K562 (cell line): ENCODE measurements around the gene SSH3. TPM values are rescaled to one million over a fixed set of nuclear protein-coding genes. Genes with fewer than 3 reads are reported as not detected.

Experiments used
- ATAC-seq: fragments of 200-7000 bp; cut with Tn5 transposase; 3 replicates; pipeline ENCODE4 v1.9.1; 2020; ENCODE audit warnings: moderate library complexity
- BruUV-seq: library from RNA; stranded (reverse); fragments of 400-500 nt; replicated peaks from 2 replicates; lab custom pipeline; 2021; lab: Mats Ljungman, UMichigan
- CTCF ChIA-PET: fragments of 300-600 bp; formaldehyde crosslinking; extraction: SDS; loops from one replicate; lab custom pipeline; 2021; ENCODE audit warnings: low intra/inter-chr PET ratio; lab: Yijun Ruan, JAX
- POLR2A ChIA-PET: fragments of 300-600, 350-650 bp; sonication (Branson Sonifier 250); formaldehyde crosslinking; extraction: SDS; loops from one replicate; lab custom pipeline; 2021; ENCODE audit warnings: antibody characterized with exemption, inconsistent platforms; lab: Yijun Ruan, JAX
- DNase-seq, 4 experiments: peaks; one replicate each; pipeline versions ENCODE4 v3.0.0 to v3.0.0-alpha.2; 2011 to 2018; ENCODE audit warnings: low spot score in 3 of 4, mixed read lengths in 3 of 4; ENCODE audit errors: extremely low read depth in 1 of 4
- FAIRE-seq: peaks from 2 replicates; lab custom pipeline; 2011; peaks lifted over from hg19 to GRCh38; lab: Jason Lieb, UNC
- H2AFZ ChIP-seq: 2 replicates; pipeline ENCODE4 v1.6.0; 2011; ENCODE audit warnings: low read depth, low read length, control low read depth, inconsistent platforms
- H3K27ac ChIP-seq: fragments of 200-600 bp; 3 replicates; pipeline ENCODE4 v1.8.0; 2011; ENCODE audit warnings: low read depth, mild to moderate bottlenecking, control low read depth, inconsistent platforms, low read length, moderate library complexity, mixed read lengths; ENCODE audit errors: extremely low read depth
- H3K27me3 ChIP-seq, 2 experiments: fragments of 300-600 bp in 1 of 2; 2 replicates in 1 of 2; 3 replicates in 1 of 2; pipeline versions ENCODE4 v1.6.0 to v1.8.0; 2011; ENCODE audit warnings: inconsistent platforms in 2 of 2, low read length in 2 of 2, mild to moderate bottlenecking in 1 of 2, mixed read lengths in 1 of 2, moderate library complexity in 1 of 2; ENCODE audit not compliant: control insufficient read depth in 2 of 2, insufficient read depth in 2 of 2
- H3K36me3 ChIP-seq: fragments of 300-600 bp; 3 replicates; pipeline ENCODE4 v1.8.0; 2011; ENCODE audit warnings: mild to moderate bottlenecking, low read length, inconsistent platforms; ENCODE audit not compliant: control insufficient read depth, insufficient read depth
- H3K4me1 ChIP-seq, 2 experiments: fragments of 200-600 bp in 1 of 2; replicated peaks in 1 of 2; 2 replicates in 1 of 2; 3 replicates in 1 of 2; pipeline versions ENCODE4 v1.5.1 to v1.8.0; 2011; ENCODE audit warnings: inconsistent platforms in 2 of 2, low read length in 2 of 2, mild to moderate bottlenecking in 1 of 2, mixed read lengths in 1 of 2, moderate library complexity in 1 of 2; ENCODE audit not compliant: control insufficient read depth in 2 of 2, insufficient read depth in 2 of 2
- H3K4me2 ChIP-seq: 2 replicates; pipeline ENCODE4 v1.6.1; 2011; ENCODE audit warnings: low read length, control low read depth, inconsistent platforms, mixed read lengths; ENCODE audit not compliant: insufficient read depth
- H3K4me3 ChIP-seq: fragments of 200-600 bp; sonication (generic), shearing (Covaris generic); 2 replicates; pipeline ENCODE4 v1.5.1; 2016; ENCODE audit warnings: control low read depth, inconsistent platforms
- H3K79me2 ChIP-seq: fragments of 200-600 bp; 3 replicates; pipeline ENCODE4 v1.8.0; 2011; ENCODE audit warnings: low read length, inconsistent platforms; ENCODE audit not compliant: control insufficient read depth, insufficient read depth
- H3K9ac ChIP-seq, 2 experiments: 2 replicates each; pipeline versions ENCODE4 v1.6.0 to v1.6.1; 2011; ENCODE audit warnings: low read depth in 2 of 2, low read length in 2 of 2, control low read depth in 1 of 2, inconsistent platforms in 1 of 2, mild to moderate bottlenecking in 1 of 2, mixed read lengths in 1 of 2; ENCODE audit not compliant: insufficient read depth in 1 of 2
- H3K9me1 ChIP-seq: one replicate; pipeline ENCODE4 v1.6.0; 2011; ENCODE audit warnings: inconsistent platforms, mild to moderate bottlenecking, low read length, moderate library complexity; ENCODE audit not compliant: control insufficient read depth, insufficient read depth
- H3K9me3 ChIP-seq: replicated peaks from 2 replicates; pipeline ENCODE4 v1.5.1; 2011; ENCODE audit warnings: low read depth, low read length, inconsistent platforms; ENCODE audit not compliant: control insufficient read depth, insufficient read depth
- H4K20me1 ChIP-seq: replicated peaks from 2 replicates; pipeline ENCODE4 v1.6.1; 2011; ENCODE audit warnings: low read length, inconsistent platforms, mixed read lengths; ENCODE audit not compliant: control insufficient read depth, insufficient read depth
- CTCF ChIP-seq, 3 experiments: IDR thresholded peaks in 2 of 3; conservative IDR thresholded peaks in 1 of 3; 2 replicates each; pipeline ENCODE4 v1.5.1; 2011 to 2012; ENCODE audit warnings: low read length in 3 of 3, mild to moderate bottlenecking in 3 of 3, control low read depth in 2 of 3, improper control_type of control experiment in 1 of 3, inconsistent platforms in 1 of 3, low read depth in 1 of 3, mixed read lengths in 1 of 3, moderate library complexity in 1 of 3; ENCODE audit not compliant: insufficient read depth in 2 of 3
- DPF2 ChIP-seq: fragments of 450-650 bp; IDR thresholded peaks from 2 replicates; pipeline ENCODE4 v1.6.1; 2016
- ESRRB ChIP-seq: fragments of 250-450 bp; sonication (Bioruptor Pico); IDR thresholded peaks from 2 replicates; pipeline ENCODE4 v1.5.0; 2020; ENCODE audit warnings: mild to moderate bottlenecking, moderate library complexity, borderline replicate concordance
- GABPA ChIP-seq: fragments of 200-800 bp; sonication (Bioruptor generic); conservative IDR thresholded peaks from 2 replicates; pipeline ENCODE4 v1.6.1; 2016; ENCODE audit warnings: low read depth, missing genetic modification characterization, missing compliant biosample characterization
- HNRNPL ChIP-seq: fragments of 200-400 bp; formaldehyde crosslinking; IDR thresholded peaks from 2 replicates; pipeline ENCODE4 v1.6.1; 2017; ENCODE audit warnings: low read depth, mild to moderate bottlenecking, low read length
- NR1H2 ChIP-seq: sonication (generic); formaldehyde crosslinking; IDR thresholded peaks from 2 replicates; pipeline ENCODE4 v1.4.0; 2020; ENCODE audit warnings: mild to moderate bottlenecking, missing genetic modification reagents
- SMAD4 ChIP-seq: fragments of 250-450 bp; sonication (Bioruptor Pico); conservative IDR thresholded peaks from 2 replicates; pipeline ENCODE4 v1.8.0; 2021; ENCODE audit warnings: inconsistent platforms, mild to moderate bottlenecking, moderate library complexity
- SNRNP70 ChIP-seq: fragments of 200-400 bp; formaldehyde crosslinking; optimal IDR thresholded peaks from 2 replicates; pipeline ENCODE3; 2017; ENCODE audit warnings: low read depth, low read length
- SRSF3 ChIP-seq: fragments of 200-400 bp; formaldehyde crosslinking; IDR thresholded peaks from 2 replicates; pipeline ENCODE4 v1.6.1; 2016; ENCODE audit warnings: mild to moderate bottlenecking, low read length, moderate library complexity; ENCODE audit not compliant: insufficient read depth
- STAT6 ChIP-seq: sonication (generic); formaldehyde crosslinking; IDR thresholded peaks from 2 replicates; pipeline ENCODE4 v1.8.1; 2023; ENCODE audit warnings: mild to moderate bottlenecking, missing genetic modification reagents
- ZNF217 ChIP-seq: sonication (generic); formaldehyde crosslinking; IDR thresholded peaks from 2 replicates; pipeline ENCODE4 v1.8.0; 2022; ENCODE audit warnings: mild to moderate bottlenecking, missing genetic modification reagents
- ZNF740 ChIP-seq, 3 experiments: fragments of 200-800 bp in 1 of 3; sonication (Bioruptor generic) in 1 of 3; sonication (generic) in 1 of 3; formaldehyde crosslinking in 1 of 3; IDR thresholded peaks; 2 replicates each; pipeline versions ENCODE4 v1.6.1 to v1.8.0; 2016 to 2022; ENCODE audit warnings: mild to moderate bottlenecking in 2 of 3, missing compliant biosample characterization in 2 of 3, missing genetic modification characterization in 2 of 3, missing genetic modification reagents in 1 of 3
- WGBS: fragments of 100-300 bp; shearing (Covaris generic); methylation state at CpG from one replicate; pipeline ENCODE4 v1.1.6; 2016; ENCODE audit warnings: low coverage, mixed read lengths; ENCODE audit not compliant: insufficient coverage; ENCODE audit errors: missing lambda C conversion rate; 5-methylcytosine and 5-hydroxymethylcytosine counted together
- in situ Hi-C: fragments of 300-500 bp; cut with MboI; formaldehyde crosslinking; loops from 4 replicates; pipeline ENCODE4 v1.15.0; 2018; ENCODE audit warnings: inconsistent platforms, mixed read lengths
- intact Hi-C: fragments of 100-400 bp; cut with micrococcal nuclease; formaldehyde crosslinking; loops from 2 replicates; pipeline ENCODE4 v1.14.2; 2022
- polyA plus RNA-seq, 8 experiments: library from polyadenylated mRNA; depleted of rRNA in 4 of 8; stranded (reverse) in 5 of 8; unstranded in 3 of 8; fragments of >200 nt; fragmentation: Nextera tagmentation in 2 of 8; fragmentation: Illumina TruSeq in 1 of 8; extraction: Ambion mirVana in 2 of 8; extraction: Trizol in 1 of 8; gene quantifications; 2 replicates each; pipeline versions ENCODE4 v1.2.1 to v1.2.3, GENCODE V29; 2011 to 2014; ENCODE audit warnings: inconsistent platforms in 1 of 8, missing spikeins in 1 of 8
- total RNA-seq, 7 experiments: library from RNA; depleted of rRNA in 6 of 7; stranded (reverse); fragments of >200 nt in 6 of 7; fragmentation: Illumina TruSeq in 2 of 7; extraction: Trizol in 2 of 7; gene quantifications; 2 replicates each; pipeline versions ENCODE4 v1.2.1 to v1.2.3, GENCODE V29; 2011 to 2021; ENCODE audit warnings: low replicate concordance in 1 of 7

SSH3 gene
- total and polyA plus RNA-seq, 9 of the 15 experiments (the other 6 are each of a cell fraction or from before 2014, with no cell fraction given), result 0.07 to 1.0 (median 0.24) TPM; not detected in 3

GRCh38 chr11:67288452-67289225 is 14.7 kb upstream of the SSH3 start (continued):
- peak; percentile 97 for TF ChIP-seq STAT6 (CRISPR knock-in tag)
- TF ChIP-seq GABPA, result peak; percentile 94
- TF ChIP-seq, all 486 proteins: peak for 148

- intact Hi-C loops, result loop anchor here (2.0 kb wide), 1 partner anchor 28 kb away; no protein-coding TSS in a partner anchor
- FAIRE-seq, result no peak
- peak within 1 kb of the TSS; percentile 86 to 96 for H3K9ac ChIP-seq
- H3K79me2 ChIP-seq, result peaks cover 15% of the 10 kb centered on the region
- ChIA-PET CTCF (interaction anchor here (0.6 to 1.8 kb wide), 2 partner anchors 26 to 28 kb away, joined by 4 to 9 read pairs; no protein-coding TSS in a partner anchor), POLR2A (interaction anchor here (1.0 to 3.4 kb wide), 5 partner anchors 10 to 28 kb away, joined by 5 to 29 read pairs (median 7); no protein-coding TSS in a partner anchor)
- H3K36me3 ChIP-seq, result peaks cover 73% of the 10 kb centered on the region; the same call in 2 of the 3 replicates
- no peaks in the 10 kb centered on the region for H3K9me1 ChIP-seq
- H2AFZ ChIP-seq, result peak within 1 kb of the TSS; percentile 87
- H4K20me1 ChIP-seq, result no peaks in the 10 kb centered on the region
- peaks cover 15 to 56% of the 10 kb centered on the region in 2 experiments for H3K4me1 ChIP-seq
- ATAC-seq, result peak; percentile 54
- peak within 1 kb of the TSS; percentile 93 for H3K27ac ChIP-seq
- H3K4me3 ChIP-seq, result peak within 1 kb of the TSS; percentile 71
- in situ Hi-C loops, result no loop called here
- no TSS peak for BruUV-seq
- H3K9me3 ChIP-seq, result 0 out of 2 replicates have a peak, but pooled peaks cover 1% of the 10 kb centered on the region
- H3K4me2 ChIP-seq, result peak within 1 kb of the TSS; percentile 91
- peak in 3 of 4 experiments; percentile 88 to 91 (median 88) for DNase-seq
- no peaks in the 10 kb centered on the region for H3K27me3 ChIP-seq
- 0% methylated on average over 2 of the region's 56 CpGs for WGBS
- TF ChIP-seq SRSF3, result no peak
- peak; percentile 76; the same call in 1 of the 2 replicates for TF ChIP-seq ZNF740 (CRISPR knock-in tag; IDR thresholded peaks at IDR 0.05)
- TF ChIP-seq ZNF740 (tag; IDR thresholded peaks at IDR 0.05), result 0 out of 4 replicates have a peak, but pooled peaks of 1 of the 2 experiments have one; percentile 37
- TF ChIP-seq SNRNP70, result no peak
- no peak for TF ChIP-seq DPF2
- TF ChIP-seq ESRRB (CRISPR knock-in tag), result no peak
- 0 out of 2 replicates have a peak, but pooled peaks have one; percentile 7 for TF ChIP-seq SMAD4
- no peak for TF ChIP-seq ZNF217
- TF ChIP-seq NR1H2, result 0 out of 2 replicates have a peak, but pooled peaks have one; percentile 46
- peak in 1 of 3 experiments; percentile 13; a peak in 1 of 6 replicates for TF ChIP-seq CTCF (IDR thresholded peaks at IDR 0.05 in 2 of 3, conservative IDR thresholded peaks at IDR 0.05 in 1 of 3; ENCODE audit: insufficient read depth in 2 of 3, low read depth in 1 of 3, low read length in 3 of 3)
- TF ChIP-seq HNRNPL, result 0 out of 2 replicates have a peak, but pooled peaks have one; percentile 6
Measured at GRCh38 chr11:67289226-67289650, 14.1 kb upstream of the SSH3 start, which contains the start of gene ANKRD13D. Gene ANKRD13D (plus strand): TSS chr11:67289303. CDS start chr11:67289461, 158 bp downstream.
